ENCODE data around the gene CABP4.

DNA sequence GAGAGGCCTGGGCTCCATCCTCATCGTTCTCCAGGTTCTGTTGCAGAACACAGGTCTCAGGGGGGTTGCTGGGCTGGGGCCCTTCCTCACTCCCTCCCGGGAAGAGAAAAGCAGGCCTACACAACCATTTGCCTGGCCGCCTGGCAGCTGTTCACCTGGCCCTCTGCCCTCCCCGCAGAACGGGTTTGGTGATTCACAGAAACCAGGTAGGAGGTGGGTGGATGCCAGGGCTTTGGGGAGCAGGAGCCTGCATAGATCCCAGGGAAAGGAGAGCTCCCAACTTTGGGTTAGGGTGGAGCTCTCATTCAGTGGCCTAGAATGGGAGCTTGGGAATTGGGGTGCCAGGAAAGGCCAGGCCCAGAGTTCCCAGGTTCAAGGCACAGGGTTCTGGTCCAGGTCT is 12.9 kb downstream of the CABP4 start:
- TF ChIP-seq POLR2AphosphoS5 (IDR thresholded peaks at IDR 0.05; ENCODE audit: insufficient read depth in 1 of 2, low read depth in 1 of 2) (peak; percentile 22 to 71), POLR2A (IDR thresholded peaks at IDR 0.05) (peak in 1 of 2 donors; percentile 13)
